Lung (tissue), 12 donors: Measurements from ENCODE around the gene SEMA5B. TPM values are rescaled to one million over a fixed set of nuclear protein-coding genes. Genes with fewer than 3 reads are reported as not detected.
A peak's percentile ranks its signal among the peaks of the same experiment; 100 is the strongest.

ENCODE experiments used
- ATAC-seq: fragments of 200-7000 bp; cut with Tn5 transposase; one replicate; pipeline ENCODE4 v1.9.1; 2020; ENCODE audit warnings: moderate number of reproducible peaks; ENCODE audit not compliant: insufficient read depth, low FRiP score
- DNase-seq, 3 donors: peaks; one replicate each; pipeline ENCODE4 v3.0.0-alpha.2; 2013 to 2017
- H3K27ac ChIP-seq, 2 donors: one replicate each; pipeline ENCODE4 v1.5.1; 2013; ENCODE audit warnings: mild to moderate bottlenecking in 2 of 2, moderate library complexity in 2 of 2, control low read depth in 1 of 2, inconsistent platforms in 1 of 2, low read depth in 1 of 2, low read length in 1 of 2
- H3K27me3 ChIP-seq, 3 donors: one replicate each; pipeline ENCODE4 v1.5.1; 2013; ENCODE audit warnings: low read length in 2 of 3; ENCODE audit not compliant: control insufficient read depth in 3 of 3, insufficient read depth in 3 of 3
- H3K36me3 ChIP-seq, 4 donors: one replicate each; pipeline ENCODE4 v1.5.1; 2013; ENCODE audit warnings: low read length in 4 of 4, mild to moderate bottlenecking in 1 of 4, moderate library complexity in 1 of 4; ENCODE audit not compliant: control insufficient read depth in 4 of 4, insufficient read depth in 4 of 4
- H3K4me1 ChIP-seq, 5 donors: one replicate each; pipeline ENCODE4 v1.5.1; 2013; ENCODE audit warnings: low read length in 5 of 5, mild to moderate bottlenecking in 2 of 5, moderate library complexity in 1 of 5; ENCODE audit not compliant: control insufficient read depth in 5 of 5, insufficient read depth in 5 of 5
- H3K4me3 ChIP-seq: one replicate; pipeline ENCODE4 v1.5.1; 2013; ENCODE audit warnings: mild to moderate bottlenecking, control low read depth, moderate library complexity
- H3K9ac ChIP-seq, 2 donors: one replicate each; pipeline ENCODE4 v1.5.1; 2013; ENCODE audit warnings: low read length in 2 of 2, control low read depth in 1 of 2; ENCODE audit not compliant: insufficient read depth in 1 of 2
- H3K9me3 ChIP-seq, 4 donors: one replicate each; pipeline ENCODE4 v1.5.1; 2013; ENCODE audit warnings: low read length in 3 of 4, mild to moderate bottlenecking in 1 of 4, moderate library complexity in 1 of 4; ENCODE audit not compliant: control insufficient read depth in 4 of 4, insufficient read depth in 3 of 4
- CTCF ChIP-seq: IDR thresholded peaks from 2 replicates; pipeline ENCODE4 v1.5.1; 2012; ENCODE audit warnings: mild to moderate bottlenecking; ENCODE audit errors: control extremely low read depth, extremely low read depth
- WGBS, 2 donors: extraction: QIAGEN DNeasy Blood & Tissue Kit; methylation state at CpG; one replicate each; pipeline ENCODE4 v1.1.7; 2013; 5-methylcytosine and 5-hydroxymethylcytosine counted together
- polyA plus RNA-seq, 2 donors: library from polyadenylated mRNA; stranded (reverse); fragments of 200-250 nt; gene quantifications; one replicate each; pipeline ENCODE4 v1.2.1, GENCODE V29; 2013
- total RNA-seq, 2 donors: library from RNA; depleted of rRNA in 1 of 2; stranded (reverse); fragments of >200 nt in 1 of 2; gene quantifications; one replicate each; pipeline ENCODE4 v1.2.1, GENCODE V29; 2014 to 2021
- donor health status: control.
- donor health status: control.
- donor health status: Bipolar disorder and iron deficiency.
- donor health status: healthy.
- donor health status: DM: yes; HTN: yes; CAD: no.

The SEMA5B gene
- total and polyA plus RNA-seq, 4 donors, result 0.30 to 2.2 (median 0.48) TPM

GRCh38 chr3:122942937-122943827 is 84.4 kb downstream of the SEMA5B start:
- Histone ChIP-seq H3K27me3 (no peaks in the 10 kb centered on the region), H3K4me3 (no peak overlapping the region), H3K36me3 (no peaks in the 10 kb centered on the region), H3K9ac (no peak overlapping the region), H3K9me3 (no peaks in the 10 kb centered on the region), H3K27ac (no peak overlapping the region), H3K4me1 (peaks cover 0 to 24% (median 7%) of the 10 kb centered on the region in 5 donors)
- TF ChIP-seq CTCF, result peak; percentile 68
- 36 to 40% methylated on average over 23 of the region's 23 CpGs for WGBS, 2 donors
- peak; percentile 79 to 82 (median 80) for DNase-seq
- peak; percentile 75 for ATAC-seq

- WGBS, 2 donors, result 92 to 97% methylated on average over 3 of the region's 3 CpGs
- ATAC-seq, result no peak
- no peaks in the 10 kb centered on the region for H3K36me3 ChIP-seq
- no peaks in the 10 kb centered on the region for H3K9me3 ChIP-seq
- DNase-seq, result no peak
- H3K4me1 ChIP-seq, result peaks cover 0 to 15% (median 4%) of the 10 kb centered on the region in 5 donors
- no peaks in the 10 kb centered on the region for H3K27me3 ChIP-seq
- H3K9ac ChIP-seq, result no peak overlapping the region
- H3K27ac ChIP-seq, result no peak overlapping the region
- TF ChIP-seq CTCF, result no peak
- no peak overlapping the region for H3K4me3 ChIP-seq
Observed at GRCh38 chr3:122942239-122942638, 85.3 kb downstream of the SEMA5B start.

- 85 to 87% methylated on average over 6 of the region's 6 CpGs for WGBS, 2 donors
Observed at GRCh38 chr3:122941228-122942206, 86.0 kb downstream of the SEMA5B start.

More at GRCh38 chr3:122941228-122942206, 86.0 kb downstream of the SEMA5B start:
- DNase-seq, result no peak
- H3K9me3 ChIP-seq, result no peaks in the 10 kb centered on the region
- ATAC-seq, result no peak
- TF ChIP-seq CTCF, result no peak
- no peaks in the 10 kb centered on the region for H3K36me3 ChIP-seq
- no peaks in the 10 kb centered on the region for H3K27me3 ChIP-seq
- peaks cover 0 to 8% (median under 1%) of the 10 kb centered on the region in 5 donors for H3K4me1 ChIP-seq
- H3K27ac ChIP-seq, result no peak overlapping the region
- no peak overlapping the region for H3K9ac ChIP-seq
- no peak overlapping the region for H3K4me3 ChIP-seq
